GM10266 (cell line): ENCODE data around the gene OTUD4.

Experiments
- DNase-seq: peaks from one replicate; pipeline ENCODE4 v3.0.0; 2012; ENCODE audit errors: extremely low spot score
- CTCF ChIP-seq: IDR thresholded peaks from 2 replicates; pipeline ENCODE4 v1.5.1; 2012; ENCODE audit warnings: mild to moderate bottlenecking, low read depth; ENCODE audit not compliant: control insufficient read depth, insufficient read depth; ENCODE audit errors: missing control alignments

The OTUD4 gene

GRCh38 chr4:145213245-145213644 lies 32.9 kb upstream of the OTUD4 start:
- no peak for DNase-seq
- TF ChIP-seq CTCF: no peak

- DNase-seq: no peak
- TF ChIP-seq CTCF: no peak
These were observed 27.5 kb upstream of the OTUD4 start for GRCh38 chr4:145207934-145208333.

GRCh38 chr4:145203410-145203809 lies 23.0 kb upstream of the OTUD4 start:
- TF ChIP-seq CTCF: no peak
- no peak for DNase-seq

- no peak for TF ChIP-seq CTCF
- no peak for DNase-seq
These were observed 20.0 kb upstream of the OTUD4 start for GRCh38 chr4:145200366-145200765.

GRCh38 chr4:145199051-145199716 lies 18.8 kb upstream of the OTUD4 start:
- no peak for TF ChIP-seq CTCF
- no peak for DNase-seq

GRCh38 chr4:145196747-145197146 lies 16.4 kb upstream of the OTUD4 start:
- no peak for TF ChIP-seq CTCF
- no peak for DNase-seq

- TF ChIP-seq CTCF: no peak
- DNase-seq: no peak
These were observed 15.0 kb upstream of the OTUD4 start for GRCh38 chr4:145195167-145195952.
